Esophagus (tissue), 2 donors: ENCODE results near the gene TRDMT1. TPM values are rescaled to one million over a fixed set of nuclear protein-coding genes. Genes with fewer than 3 reads are reported as not detected.

ENCODE experiments used
- H3K27ac ChIP-seq, 2 donors: one replicate each; pipeline ENCODE4 v1.5.1; 2013; ENCODE audit warnings: low read depth in 2 of 2, mild to moderate bottlenecking in 2 of 2, inconsistent platforms in 1 of 2, low read length in 1 of 2, moderate library complexity in 1 of 2
- H3K27me3 ChIP-seq, 2 donors: one replicate each; pipeline ENCODE4 v1.6.1; 2013; ENCODE audit warnings: low read length in 2 of 2, control low read depth in 1 of 2, mild to moderate bottlenecking in 1 of 2; ENCODE audit not compliant: insufficient read depth in 2 of 2, control insufficient read depth in 1 of 2
- H3K36me3 ChIP-seq, 2 donors: one replicate each; pipeline ENCODE4 v1.6.1; 2013; ENCODE audit warnings: low read length in 1 of 2; ENCODE audit not compliant: control insufficient read depth in 2 of 2, insufficient read depth in 2 of 2
- H3K4me1 ChIP-seq, 2 donors: one replicate each; pipeline ENCODE4 v1.6.1; 2013; ENCODE audit warnings: low read length in 1 of 2; ENCODE audit not compliant: control insufficient read depth in 2 of 2, insufficient read depth in 2 of 2
- H3K4me3 ChIP-seq, 2 donors: one replicate each; pipeline ENCODE4 v1.5.1; 2013; ENCODE audit warnings: low read length in 2 of 2, mild to moderate bottlenecking in 2 of 2, low read depth in 1 of 2, moderate library complexity in 1 of 2
- H3K9me3 ChIP-seq, 2 donors: one replicate each; pipeline ENCODE4 v1.6.1; 2013; ENCODE audit warnings: mild to moderate bottlenecking in 2 of 2, low read depth in 1 of 2, low read length in 1 of 2, moderate library complexity in 1 of 2; ENCODE audit not compliant: control insufficient read depth in 2 of 2, insufficient read depth in 1 of 2
- WGBS, 2 donors: extraction: QIAGEN DNeasy Blood & Tissue Kit; methylation state at CpG; one replicate each; pipeline ENCODE4 v1.1.7; 2013; 5-methylcytosine and 5-hydroxymethylcytosine counted together
- polyA plus RNA-seq, 2 donors: library from polyadenylated mRNA; stranded (reverse); fragments of 200-250 nt; gene quantifications; one replicate each; pipeline ENCODE4 v1.2.3, GENCODE V29; 2013
- donor health status: healthy with polysubstance abuse.
- donor health status: Bipolar disorder and iron deficiency.

Gene TRDMT1
- polyA plus RNA-seq, 2 donors = 0.81 to 1.2 TPM

- no peaks in the 10 kb centered on the region for H3K4me1 ChIP-seq
- H3K27me3 ChIP-seq = no peaks in the 10 kb centered on the region
- no peaks in the 10 kb centered on the region for H3K36me3 ChIP-seq
- H3K9me3 ChIP-seq = no peaks in the 10 kb centered on the region
- no peak overlapping the region for H3K4me3 ChIP-seq
- no peak overlapping the region for H3K27ac ChIP-seq
- WGBS, 2 donors = 76 to 82% methylated on average over 3 of the region's 3 CpGs
Observed at GRCh38 chr10:17146892-17147291, 54.6 kb downstream of the TRDMT1 start.

- Histone ChIP-seq H3K4me1 (no peaks in the 10 kb centered on the region), H3K27ac (no peak overlapping the region), H3K4me3 (no peak overlapping the region), H3K27me3 (no peaks in the 10 kb centered on the region), H3K36me3 (no peaks in the 10 kb centered on the region), H3K9me3 (no peaks in the 10 kb centered on the region)
- 88 to 95% methylated on average over 1 of the region's 1 CpG for WGBS, 2 donors
Observed at GRCh38 chr10:17145239-17145638, 56.2 kb downstream of the TRDMT1 start.

DNA sequence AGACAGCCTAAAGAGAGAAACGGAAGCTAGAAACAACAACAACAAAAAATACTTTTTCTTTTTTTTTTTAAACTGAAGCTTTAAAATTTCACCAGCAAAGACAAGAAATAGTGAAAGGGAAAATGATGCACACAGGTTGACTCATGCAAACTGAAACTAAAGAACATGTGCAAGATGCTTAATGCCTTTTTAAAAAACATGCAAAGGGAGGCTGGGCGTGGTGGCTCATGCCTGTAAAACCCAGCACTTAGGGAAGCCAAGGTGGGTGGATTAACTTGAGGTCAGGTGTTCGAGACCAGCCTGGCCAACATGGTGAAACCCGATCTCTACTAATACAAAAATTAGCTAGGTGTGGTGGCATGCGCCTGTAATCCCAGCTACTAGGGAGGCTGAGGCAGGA, 56.7 kb downstream of the TRDMT1 start:
- no peaks in the 10 kb centered on the region for H3K9me3 ChIP-seq
- WGBS, 2 donors = 70% methylated on average over 5 of the region's 5 CpGs
- H3K27ac ChIP-seq = no peak overlapping the region
- H3K4me3 ChIP-seq = no peak overlapping the region
- H3K27me3 ChIP-seq = no peaks in the 10 kb centered on the region
- no peaks in the 10 kb centered on the region for H3K4me1 ChIP-seq
- no peaks in the 10 kb centered on the region for H3K36me3 ChIP-seq

GRCh38 chr10:17144032-17144431, 57.4 kb downstream of the TRDMT1 start:
- H3K27me3 ChIP-seq = no peaks in the 10 kb centered on the region
- no peaks in the 10 kb centered on the region for H3K36me3 ChIP-seq
- no peak overlapping the region for H3K4me3 ChIP-seq
- H3K27ac ChIP-seq = no peak overlapping the region
- no peaks in the 10 kb centered on the region for H3K4me1 ChIP-seq
- 93 to 96% methylated on average over 2 of the region's 2 CpGs for WGBS, 2 donors
- no peaks in the 10 kb centered on the region for H3K9me3 ChIP-seq

DNA sequence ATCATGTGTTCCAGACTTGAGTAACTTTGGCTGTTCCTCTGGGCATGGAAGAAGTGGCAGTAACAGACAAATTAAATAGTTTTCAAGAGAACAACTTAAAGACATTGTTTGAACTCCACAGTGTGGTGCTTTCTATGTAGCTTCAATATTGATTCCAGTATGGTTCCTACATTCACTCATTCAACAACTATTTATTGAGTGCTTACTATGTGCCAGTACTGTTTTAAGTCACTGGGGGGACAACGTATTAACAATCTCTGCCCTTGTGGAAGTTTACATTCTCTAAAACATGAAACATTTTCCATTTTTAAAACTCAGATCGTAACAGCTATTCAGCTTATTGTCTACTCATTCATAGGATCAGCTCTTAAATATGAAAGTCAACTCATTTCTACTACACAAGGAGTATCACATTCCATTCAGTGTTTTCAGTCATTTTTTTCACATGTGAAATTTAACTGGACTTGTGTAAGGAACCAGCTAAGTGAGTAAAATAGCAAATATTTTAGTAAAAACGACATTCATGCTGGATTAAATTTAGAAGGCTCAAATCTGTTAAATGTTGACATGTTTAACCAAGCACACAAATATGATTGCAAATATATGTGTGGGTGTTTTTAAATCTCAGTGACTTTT, 58.3 kb downstream of the TRDMT1 start:
- Histone ChIP-seq H3K36me3 (no peaks in the 10 kb centered on the region), H3K27me3 (no peaks in the 10 kb centered on the region), H3K9me3 (no peaks in the 10 kb centered on the region), H3K27ac (no peak overlapping the region), H3K4me1 (no peaks in the 10 kb centered on the region), H3K4me3 (no peak overlapping the region)
- 73 to 80% methylated on average over 3 of the region's 3 CpGs for WGBS, 2 donors

DNA sequence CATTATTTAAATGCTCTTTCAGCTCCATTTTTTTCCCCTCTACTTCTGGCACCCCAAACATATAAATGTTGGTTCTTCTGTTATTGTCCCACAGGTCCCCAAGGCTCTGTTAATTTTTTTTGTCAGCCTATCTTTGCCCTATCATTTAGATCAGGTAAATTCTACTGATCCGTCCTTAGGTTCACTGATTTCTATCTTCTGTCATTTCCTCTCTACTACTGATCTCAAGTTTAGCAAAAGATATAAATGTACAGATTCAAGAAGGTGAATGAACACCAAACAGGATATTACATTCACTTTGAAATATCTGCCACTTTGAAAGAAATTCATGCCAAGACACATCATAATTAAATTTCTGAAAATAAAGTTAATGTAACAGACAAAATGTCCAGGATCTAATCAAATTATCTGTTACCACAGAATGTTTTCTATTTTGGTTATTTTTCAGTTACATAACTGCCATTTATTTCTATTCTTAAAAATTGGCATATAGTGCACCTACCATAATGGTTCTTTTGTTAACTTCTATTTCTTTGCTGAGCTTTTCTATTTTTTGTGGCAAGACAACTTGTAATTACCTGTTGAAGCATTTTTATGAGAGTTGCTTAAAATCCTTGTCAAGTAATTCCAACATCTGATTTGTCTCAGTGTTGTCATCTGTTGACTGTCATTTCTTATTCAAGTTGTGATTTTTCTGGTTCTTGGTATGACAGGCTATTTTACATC, 59.8 kb downstream of the TRDMT1 start:
- Histone ChIP-seq H3K36me3 (no peaks in the 10 kb centered on the region), H3K9me3 (no peaks in the 10 kb centered on the region), H3K27me3 (no peaks in the 10 kb centered on the region), H3K4me1 (no peaks in the 10 kb centered on the region), H3K4me3 (no peak overlapping the region), H3K27ac (no peak overlapping the region)
- 73 to 88% methylated on average over 1 of the region's 1 CpG for WGBS, 2 donors

DNA sequence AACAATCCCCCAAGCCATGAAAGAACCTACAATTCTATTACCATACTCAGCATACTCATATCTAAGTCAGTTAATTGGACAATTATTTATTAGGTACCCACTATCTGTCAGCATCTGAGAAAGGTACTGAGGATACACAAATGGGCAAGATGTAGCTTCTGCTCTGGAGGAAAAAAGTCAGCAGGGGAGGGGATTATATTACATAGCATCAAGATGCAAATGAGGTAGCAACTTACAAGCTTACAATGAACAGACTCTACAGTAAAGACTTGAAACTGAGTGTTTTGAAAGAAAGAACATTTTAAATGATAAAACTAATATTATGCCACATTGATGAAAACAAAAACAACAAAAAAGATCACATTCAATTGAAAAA, 61.1 kb downstream of the TRDMT1 start:
- Histone ChIP-seq H3K27ac (no peak overlapping the region), H3K36me3 (no peaks in the 10 kb centered on the region), H3K9me3 (no peaks in the 10 kb centered on the region), H3K27me3 (no peaks in the 10 kb centered on the region), H3K4me1 (no peaks in the 10 kb centered on the region), H3K4me3 (no peak overlapping the region)

DNA sequence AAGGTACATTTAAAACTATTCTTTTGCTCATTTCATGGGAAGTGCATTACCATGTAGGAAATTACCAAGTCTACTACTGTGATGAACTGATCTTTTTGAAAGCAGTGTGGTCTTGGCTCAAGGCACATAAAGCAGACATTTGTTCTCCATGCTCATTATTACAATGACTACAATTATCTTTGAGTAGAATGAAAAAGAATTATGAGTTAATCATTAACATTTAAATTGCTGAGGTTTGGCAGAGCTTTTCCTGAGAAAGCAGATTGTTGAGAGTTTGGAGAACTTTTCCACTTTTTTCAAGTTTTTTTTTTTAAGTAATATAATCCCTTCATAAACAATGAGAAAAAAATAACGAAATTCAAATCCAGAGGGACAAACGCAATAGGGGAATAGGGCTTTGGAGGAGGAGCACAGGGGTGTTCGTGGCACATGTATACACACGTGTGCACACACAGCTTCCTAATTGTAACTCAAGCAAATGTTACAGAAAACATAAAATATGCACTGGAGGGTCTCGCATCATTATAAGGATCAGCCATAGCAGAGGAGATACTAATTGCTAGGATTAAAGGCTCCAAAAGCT, 62.9 kb downstream of the TRDMT1 start:
- no peaks in the 10 kb centered on the region for H3K4me1 ChIP-seq
- WGBS, 2 donors = 32 to 44% methylated on average over 5 of the region's 5 CpGs
- H3K36me3 ChIP-seq = no peaks in the 10 kb centered on the region
- no peak overlapping the region for H3K27ac ChIP-seq
- H3K27me3 ChIP-seq = no peaks in the 10 kb centered on the region
- H3K9me3 ChIP-seq = no peaks in the 10 kb centered on the region
- no peak overlapping the region for H3K4me3 ChIP-seq

DNA sequence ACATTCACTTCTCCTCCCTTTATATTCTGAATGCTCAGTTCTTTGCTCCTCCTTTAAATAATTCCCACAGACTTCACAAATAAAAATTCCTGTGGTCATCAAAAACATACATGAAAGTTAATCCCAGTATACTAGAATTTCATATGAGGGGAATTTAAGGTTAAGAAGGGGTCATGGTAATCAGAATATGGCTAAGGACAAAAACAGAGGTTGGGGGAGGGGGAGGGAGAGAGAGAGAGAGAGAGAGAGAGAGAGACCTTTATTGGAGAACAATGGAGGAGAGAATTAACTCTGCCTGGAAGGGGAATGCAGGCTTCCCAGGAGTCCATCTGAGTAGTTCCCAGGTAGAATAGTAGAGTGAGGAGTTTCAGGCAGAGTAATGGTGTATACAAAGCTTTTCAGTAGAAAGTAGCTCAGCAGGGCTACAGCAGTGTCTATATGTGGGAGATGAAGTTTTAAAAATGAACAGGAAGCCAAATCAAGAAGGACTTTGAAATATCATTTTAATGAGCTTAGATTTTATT, 66.7 kb downstream of the TRDMT1 start:
- no peaks in the 10 kb centered on the region for H3K27me3 ChIP-seq
- H3K4me1 ChIP-seq = no peaks in the 10 kb centered on the region
- H3K36me3 ChIP-seq = no peaks in the 10 kb centered on the region
- H3K27ac ChIP-seq = no peak overlapping the region
- no peak overlapping the region for H3K4me3 ChIP-seq
- H3K9me3 ChIP-seq = no peaks in the 10 kb centered on the region

DNA sequence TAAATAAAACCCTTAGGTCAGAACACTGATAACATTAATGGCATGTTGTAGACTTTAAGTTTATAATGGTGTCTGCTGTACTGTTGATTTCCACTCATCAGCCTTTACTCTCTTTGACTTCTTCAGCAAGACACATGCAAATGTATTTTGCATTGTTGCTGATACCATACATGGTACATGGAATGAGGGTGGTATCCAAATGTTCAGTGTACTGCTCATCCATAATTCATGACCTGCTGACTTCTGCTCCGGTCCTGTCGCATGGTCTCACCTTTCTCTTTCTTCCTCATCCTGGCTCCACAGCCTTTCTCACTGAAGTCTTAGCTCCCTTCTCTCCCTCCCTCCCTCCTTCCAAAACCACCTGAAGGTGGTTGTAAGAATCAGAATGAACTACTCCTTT, 67.2 kb downstream of the TRDMT1 start:
- Histone ChIP-seq H3K27ac (no peak overlapping the region), H3K27me3 (no peaks in the 10 kb centered on the region), H3K36me3 (no peaks in the 10 kb centered on the region), H3K4me1 (no peaks in the 10 kb centered on the region), H3K9me3 (no peaks in the 10 kb centered on the region), H3K4me3 (no peak overlapping the region)
- 89 to 100% methylated on average over 2 of the region's 2 CpGs for WGBS, 2 donors
